K562 (cell line): ENCODE measurements around the gene GPX6. TPM values are rescaled to one million over a fixed set of nuclear protein-coding genes. Genes with fewer than 3 reads are reported as not detected.

Source experiments
- ELF4 ChIP-seq: fragments of 450-650 bp; formaldehyde crosslinking; IDR thresholded peaks from 2 replicates; pipeline ENCODE4 v1.4.0; 2022; ENCODE audit warnings: missing genetic modification characterization
- KAT7 ChIP-seq: sonication (generic); formaldehyde crosslinking; IDR thresholded peaks from 2 replicates; pipeline ENCODE4 v1.8.0; 2022; ENCODE audit warnings: missing genetic modification reagents, mild to moderate bottlenecking, borderline replicate concordance
- PCBP1 ChIP-seq: fragments of 200-400 bp; formaldehyde crosslinking; IDR thresholded peaks from 2 replicates; pipeline ENCODE4 v1.6.1; 2018; ENCODE audit warnings: mild to moderate bottlenecking, low read depth, low read length; ENCODE audit not compliant: poor library complexity, severe bottlenecking
- SETDB1 ChIP-seq: IDR thresholded peaks from one replicate; pipeline ENCODE4 v1.6.1; 2012; ENCODE audit warnings: low read length, control low read depth, inconsistent platforms
- SNIP1 ChIP-seq: fragments of 450-650 bp; IDR thresholded peaks from 2 replicates; pipeline ENCODE4 v1.7.1; 2017; ENCODE audit warnings: low read depth, mild to moderate bottlenecking
- ZSCAN29 ChIP-seq: fragments of 450-650 bp; IDR thresholded peaks from 2 replicates; pipeline ENCODE4 v1.6.1; 2017
- polyA plus RNA-seq, 8 experiments: library from polyadenylated mRNA; depleted of rRNA in 4 of 8; stranded (reverse) in 5 of 8; unstranded in 3 of 8; fragments of >200 nt; fragmentation: Nextera tagmentation in 2 of 8; fragmentation: Illumina TruSeq in 1 of 8; extraction: Ambion mirVana in 2 of 8; extraction: Trizol in 1 of 8; gene quantifications; 2 replicates each; pipeline versions ENCODE4 v1.2.1 to v1.2.3, GENCODE V29; 2011 to 2014; ENCODE audit warnings: inconsistent platforms in 1 of 8, missing spikeins in 1 of 8
- total RNA-seq, 7 experiments: library from RNA; depleted of rRNA in 6 of 7; stranded (reverse); fragments of >200 nt in 6 of 7; fragmentation: Illumina TruSeq in 2 of 7; extraction: Trizol in 2 of 7; gene quantifications; 2 replicates each; pipeline versions ENCODE4 v1.2.1 to v1.2.3, GENCODE V29; 2011 to 2021; ENCODE audit warnings: low replicate concordance in 1 of 7
- TF ChIP-seq, protein P1 (sequence below): fragments of 250-450 bp; sonication (Bioruptor Pico); IDR thresholded peaks from 2 replicates; pipeline ENCODE4 v1.4.0; 2020; ENCODE audit warnings: borderline replicate concordance
- TF ChIP-seq, protein P2 (sequence below): fragments of 250-450 bp; sonication (Bioruptor Pico); IDR thresholded peaks from 2 replicates; pipeline ENCODE4 v1.4.0; 2020; ENCODE audit warnings: mild to moderate bottlenecking, moderate library complexity, borderline replicate concordance

Gene GPX6
- total and polyA plus RNA-seq, 9 of the 15 experiments (the other 6 are each of a cell fraction or from before 2014, with no cell fraction given) = not detected

DNA sequence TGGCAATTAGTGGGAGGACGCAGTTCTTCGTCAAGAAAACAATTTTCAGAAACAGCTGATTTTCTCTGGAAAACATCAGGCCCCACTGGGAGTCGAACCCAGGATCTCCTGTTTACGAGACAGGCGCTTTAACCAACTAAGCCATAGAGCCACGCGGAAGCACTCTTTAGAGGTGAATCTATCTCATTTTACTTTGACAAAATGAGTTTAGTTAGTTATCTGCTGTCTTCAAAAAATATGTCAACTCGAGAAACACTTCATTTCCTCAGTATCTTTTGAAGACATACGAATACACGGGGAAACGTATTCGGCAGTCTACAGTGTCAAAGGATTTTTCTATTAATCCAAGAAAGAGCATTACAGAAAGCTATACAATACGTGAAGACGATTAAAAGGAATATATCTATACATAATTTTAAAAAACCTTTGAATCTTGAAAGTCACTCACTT lies 26.7 kb downstream of the GPX6 start (continued):
- TF ChIP-seq, protein P1, sequence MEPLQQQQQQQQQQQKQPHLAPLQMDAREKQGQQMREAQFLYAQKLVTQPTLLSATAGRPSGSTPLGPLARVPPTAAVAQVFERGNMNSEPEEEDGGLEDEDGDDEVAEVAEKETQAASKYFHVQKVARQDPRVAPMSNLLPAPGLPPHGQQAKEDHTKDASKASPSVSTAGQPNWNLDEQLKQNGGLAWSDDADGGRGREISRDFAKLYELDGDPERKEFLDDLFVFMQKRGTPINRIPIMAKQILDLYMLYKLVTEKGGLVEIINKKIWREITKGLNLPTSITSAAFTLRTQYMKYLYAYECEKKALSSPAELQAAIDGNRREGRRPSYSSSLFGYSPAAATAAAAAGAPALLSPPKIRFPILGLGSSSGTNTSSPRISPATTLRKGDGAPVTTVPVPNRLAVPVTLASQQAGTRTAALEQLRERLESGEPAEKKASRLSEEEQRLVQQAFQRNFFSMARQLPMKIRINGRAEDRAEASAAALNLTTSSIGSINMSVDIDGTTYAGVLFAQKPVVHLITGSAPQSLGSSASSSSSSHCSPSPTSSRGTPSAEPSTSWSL (CRISPR knock-in tag) = no peak
- TF ChIP-seq SETDB1 (no peak), ELF4 (CRISPR knock-in tag) (0 out of 2 replicates have a peak, but pooled peaks have one; percentile 3), PCBP1 (no peak), SNIP1 (no peak), KAT7 (CRISPR knock-in tag) (0 out of 2 replicates have a peak, but pooled peaks have one; percentile 22), ZSCAN29 (0 out of 2 replicates have a peak, but pooled peaks have one; percentile 49)
- TF ChIP-seq, protein P2, sequence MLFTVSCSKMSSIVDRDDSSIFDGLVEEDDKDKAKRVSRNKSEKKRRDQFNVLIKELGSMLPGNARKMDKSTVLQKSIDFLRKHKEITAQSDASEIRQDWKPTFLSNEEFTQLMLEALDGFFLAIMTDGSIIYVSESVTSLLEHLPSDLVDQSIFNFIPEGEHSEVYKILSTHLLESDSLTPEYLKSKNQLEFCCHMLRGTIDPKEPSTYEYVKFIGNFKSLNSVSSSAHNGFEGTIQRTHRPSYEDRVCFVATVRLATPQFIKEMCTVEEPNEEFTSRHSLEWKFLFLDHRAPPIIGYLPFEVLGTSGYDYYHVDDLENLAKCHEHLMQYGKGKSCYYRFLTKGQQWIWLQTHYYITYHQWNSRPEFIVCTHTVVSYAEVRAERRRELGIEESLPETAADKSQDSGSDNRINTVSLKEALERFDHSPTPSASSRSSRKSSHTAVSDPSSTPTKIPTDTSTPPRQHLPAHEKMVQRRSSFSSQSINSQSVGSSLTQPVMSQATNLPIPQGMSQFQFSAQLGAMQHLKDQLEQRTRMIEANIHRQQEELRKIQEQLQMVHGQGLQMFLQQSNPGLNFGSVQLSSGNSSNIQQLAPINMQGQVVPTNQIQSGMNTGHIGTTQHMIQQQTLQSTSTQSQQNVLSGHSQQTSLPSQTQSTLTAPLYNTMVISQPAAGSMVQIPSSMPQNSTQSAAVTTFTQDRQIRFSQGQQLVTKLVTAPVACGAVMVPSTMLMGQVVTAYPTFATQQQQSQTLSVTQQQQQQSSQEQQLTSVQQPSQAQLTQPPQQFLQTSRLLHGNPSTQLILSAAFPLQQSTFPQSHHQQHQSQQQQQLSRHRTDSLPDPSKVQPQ (CRISPR knock-in tag) = no peak
